Measurements from ENCODE around the gene ITGB5.

Gene ITGB5

DNA sequence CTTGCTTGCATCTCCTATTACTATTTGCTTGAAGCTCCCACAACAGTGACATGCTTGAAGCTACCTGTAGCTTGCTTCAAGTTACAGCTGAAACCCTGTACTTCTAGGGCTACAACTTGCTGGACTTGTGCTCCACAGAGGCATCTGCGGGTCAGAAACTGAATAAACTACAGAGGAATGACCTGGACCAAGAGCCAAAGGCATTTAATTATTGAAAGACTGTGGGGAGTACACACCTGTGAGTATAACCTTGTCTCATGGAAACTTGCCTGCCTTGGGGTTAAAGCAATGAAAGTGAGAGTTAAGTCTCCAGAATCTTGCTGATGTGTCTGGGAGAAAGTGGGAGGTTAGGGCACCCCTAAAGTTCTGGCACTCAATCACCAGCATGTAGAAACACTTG lies 87.1 kb downstream of the ITGB5 start:
- TF ChIP-seq CTCF (IDR thresholded peaks at IDR 0.05; ENCODE audit: low read depth, low read length, missing control alignments): no peak

GRCh38 chr3:124799676-124800075 lies 87.5 kb downstream of the ITGB5 start:
- TF ChIP-seq CTCF (IDR thresholded peaks at IDR 0.05; ENCODE audit: low read depth, low read length, missing control alignments): no peak
- H3K4me3 ChIP-seq (ENCODE audit: low read depth, low read length): no peak overlapping the region
- DNase-seq (ENCODE audit: low read depth): no peak

More for the DNA sequence above, 87.1 kb downstream of the ITGB5 start:
- no peak for DNase-seq (ENCODE audit: low read depth)
- no peak overlapping the region for H3K4me3 ChIP-seq (ENCODE audit: low read depth, low read length)

GRCh38 chr3:124797426-124797945 lies 89.7 kb downstream of the ITGB5 start:
- no peak overlapping the region for H3K4me3 ChIP-seq (ENCODE audit: low read depth, low read length)
- DNase-seq (ENCODE audit: low read depth): no peak

GRCh38 chr3:124796477-124796876 lies 90.7 kb downstream of the ITGB5 start:
- DNase-seq (ENCODE audit: low read depth): no peak
- TF ChIP-seq CTCF (IDR thresholded peaks at IDR 0.05; ENCODE audit: low read depth, low read length, missing control alignments): no peak
- no peak overlapping the region for H3K4me3 ChIP-seq (ENCODE audit: low read depth, low read length)

More at GRCh38 chr3:124797426-124797945, 89.7 kb downstream of the ITGB5 start:
- TF ChIP-seq CTCF (IDR thresholded peaks at IDR 0.05; ENCODE audit: low read depth, low read length, missing control alignments): no peak

- TF ChIP-seq CTCF (IDR thresholded peaks at IDR 0.05; ENCODE audit: low read depth, low read length, missing control alignments): no peak
- no peak overlapping the region for H3K4me3 ChIP-seq (ENCODE audit: low read depth, low read length)
- no peak for DNase-seq (ENCODE audit: low read depth)
These were observed 94.0 kb downstream of the ITGB5 start for GRCh38 chr3:124793054-124793739.

DNA sequence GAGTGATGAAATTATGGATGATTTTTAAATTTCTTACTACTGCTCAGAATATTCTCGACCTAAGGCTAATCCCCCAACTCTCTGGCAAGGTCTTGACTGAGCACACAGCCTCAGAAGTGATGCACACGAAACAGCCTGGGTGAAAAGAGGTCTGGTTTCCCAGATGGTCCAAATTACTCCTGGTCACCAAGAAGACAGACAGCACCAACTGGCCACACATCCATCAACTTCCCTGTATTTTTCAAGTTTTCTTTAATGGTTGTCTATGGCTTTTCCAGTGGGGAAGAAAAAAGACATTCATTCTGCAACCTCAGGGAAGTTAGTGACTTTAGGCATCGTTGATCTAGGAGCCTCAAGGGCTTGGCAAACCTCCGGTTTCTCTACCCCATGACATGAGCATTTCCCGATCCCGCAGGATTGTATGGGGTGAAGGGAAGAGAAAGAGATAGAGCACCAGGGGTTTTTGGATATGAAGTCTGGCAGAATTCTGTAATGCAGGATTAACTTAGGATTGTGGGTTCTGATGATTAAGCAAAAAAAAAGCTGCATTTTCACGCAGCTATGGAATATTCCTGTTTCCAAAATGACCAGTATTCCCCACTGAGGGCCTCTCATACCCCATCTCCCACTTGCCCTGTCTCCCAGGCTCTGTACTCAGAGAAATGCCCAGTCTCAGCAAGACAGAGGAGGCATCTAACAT lies 94.7 kb downstream of the ITGB5 start:
- DNase-seq (ENCODE audit: low read depth): no peak
- no peak overlapping the region for H3K4me3 ChIP-seq (ENCODE audit: low read depth, low read length)
- TF ChIP-seq CTCF (IDR thresholded peaks at IDR 0.05; ENCODE audit: low read depth, low read length, missing control alignments): no peak
